GM12878 (cell line): Measurements from ENCODE around the gene SLC13A3. TPM values are rescaled to one million over a fixed set of nuclear protein-coding genes. Genes with fewer than 3 reads are reported as not detected.

Experiments used
- ATAC-seq: fragments of 200-7000 bp; cut with Tn5 transposase; 3 replicates; pipeline ENCODE4 v1.9.1; 2020; ENCODE audit warnings: mild to moderate bottlenecking, moderate library complexity
- BruUV-seq: library from RNA; stranded (reverse); fragments of 400-500 nt; replicated peaks from 2 replicates; lab custom pipeline; 2021; lab: Mats Ljungman, UMichigan
- CTCF ChIA-PET: fragments of 300-600 bp; sonication (Branson Sonifier 250); formaldehyde crosslinking; extraction: SDS; loops from one replicate; lab custom pipeline; 2021; ENCODE audit warnings: inconsistent platforms; lab: Yijun Ruan, JAX
- POLR2A ChIA-PET: fragments of 350-600 bp; formaldehyde crosslinking; extraction: SDS; loops from one replicate; lab custom pipeline; 2021; ENCODE audit warnings: inconsistent platforms; lab: Charles Lee
- RAD21 ChIA-PET: fragments of 300-600 bp; sonication (Branson Sonifier 250); formaldehyde crosslinking; loops from one replicate; lab custom pipeline; 2023; ENCODE audit warnings: antibody characterized with exemption; ENCODE audit not compliant: unreplicated experiment; lab: Charles Lee
- SMC1A ChIA-PET: fragments of 300-600 bp; sonication (Branson Sonifier 250); formaldehyde crosslinking; loops from one replicate; lab custom pipeline; 2023; ENCODE audit not compliant: unreplicated experiment, uncharacterized antibody; lab: Charles Lee
- DNase-seq: peaks from one replicate; pipeline ENCODE4 v3.0.0-alpha.2; 2011; ENCODE audit warnings: low read depth, low spot score
- FAIRE-seq: peaks from 3 replicates; lab custom pipeline; 2011; peaks lifted over from hg19 to GRCh38; lab: Jason Lieb, UNC
- H2AFZ ChIP-seq: 2 replicates; pipeline ENCODE4 v1.6.0; 2011; ENCODE audit warnings: low read depth, low read length, control low read depth; ENCODE audit not compliant: control insufficient read depth
- H3K27ac ChIP-seq: 2 replicates; pipeline ENCODE4 v1.5.1; 2011; ENCODE audit warnings: control low read depth; ENCODE audit not compliant: control insufficient read depth, insufficient read depth
- H3K27me3 ChIP-seq, 2 experiments: replicated peaks in 1 of 2; 2 replicates each; pipeline versions ENCODE4 v1.6.0 to v1.6.1; 2011; ENCODE audit warnings: low read length in 1 of 2; ENCODE audit not compliant: control insufficient read depth in 2 of 2, insufficient read depth in 2 of 2
- H3K36me3 ChIP-seq, 2 experiments: 2 replicates each; pipeline ENCODE4 v1.5.1; 2011; ENCODE audit warnings: low read length in 1 of 2; ENCODE audit not compliant: control insufficient read depth in 2 of 2, insufficient read depth in 2 of 2
- H3K4me1 ChIP-seq: 2 replicates; pipeline ENCODE4 v1.6.1; 2011; ENCODE audit warnings: mild to moderate bottlenecking, low read length, moderate library complexity, mixed read lengths; ENCODE audit not compliant: control insufficient read depth, insufficient read depth
- H3K4me2 ChIP-seq: 2 replicates; pipeline ENCODE4 v1.6.0; 2011; ENCODE audit warnings: control low read depth; ENCODE audit not compliant: control insufficient read depth, insufficient read depth
- H3K4me3 ChIP-seq: fragments of 200-600 bp; sonication (generic); 2 replicates; pipeline ENCODE4 v1.5.1; 2016
- H3K79me2 ChIP-seq: 2 replicates; pipeline ENCODE4 v1.6.0; 2011; ENCODE audit warnings: low read length; ENCODE audit not compliant: control insufficient read depth, insufficient read depth
- H3K9ac ChIP-seq: 2 replicates; pipeline ENCODE4 v1.8.0; 2011; ENCODE audit warnings: low read length, control low read depth, mixed read lengths; ENCODE audit not compliant: control insufficient read depth, insufficient read depth
- H3K9me3 ChIP-seq: replicated peaks from 3 replicates; pipeline ENCODE4 v1.5.1; 2011; ENCODE audit warnings: mild to moderate bottlenecking, low read length; ENCODE audit not compliant: control insufficient read depth, insufficient read depth
- H4K20me1 ChIP-seq: 2 replicates; pipeline ENCODE4 v1.6.0; 2011; ENCODE audit not compliant: control insufficient read depth, insufficient read depth
- DPF2 ChIP-seq: fragments of 450-650 bp; IDR thresholded peaks from 2 replicates; pipeline ENCODE4 v1.6.1; 2017; ENCODE audit warnings: mild to moderate bottlenecking
- JUNB ChIP-seq: IDR thresholded peaks from 2 replicates; pipeline ENCODE4 v1.6.1; 2016; ENCODE audit warnings: antibody characterized with exemption, mild to moderate bottlenecking
- KAT2A ChIP-seq: conservative IDR thresholded peaks from 2 replicates; pipeline ENCODE4 v1.6.1; 2011; ENCODE audit warnings: low read depth, low read length; ENCODE audit not compliant: control insufficient read depth
- KDM1A ChIP-seq: fragments of 200-600 bp; sonication (generic); IDR thresholded peaks from 2 replicates; pipeline ENCODE4 v1.6.1; 2016; ENCODE audit warnings: borderline replicate concordance
- KLF5 ChIP-seq: fragments of 450-650 bp; IDR thresholded peaks from 2 replicates; pipeline ENCODE4 v1.6.1; 2014; ENCODE audit warnings: mild to moderate bottlenecking; ENCODE audit not compliant: partially characterized antibody
- MTA2 ChIP-seq: fragments of 450-650 bp; IDR thresholded peaks from 2 replicates; pipeline ENCODE4 v1.6.1; 2016; ENCODE audit warnings: low read depth, mild to moderate bottlenecking, moderate library complexity
- MTA3 ChIP-seq: IDR thresholded peaks from 2 replicates; pipeline ENCODE4 v1.6.1; 2012; ENCODE audit warnings: low read length, inconsistent platforms, borderline replicate concordance
- MYC ChIP-seq: IDR thresholded peaks from 2 replicates; pipeline ENCODE4 v1.6.1; 2011; ENCODE audit warnings: mild to moderate bottlenecking, low read length, moderate library complexity, inconsistent platforms; ENCODE audit not compliant: insufficient read depth, insufficient replicate concordance, insufficient read length, severe bottlenecking
- REST ChIP-seq: IDR thresholded peaks from 2 replicates; pipeline ENCODE4 v1.6.1; 2012; ENCODE audit warnings: mild to moderate bottlenecking, low read depth, low read length
- SMAD1 ChIP-seq: fragments of 450-650 bp; IDR thresholded peaks from 2 replicates; pipeline ENCODE4 v1.6.1; 2018; ENCODE audit warnings: mild to moderate bottlenecking, low read depth; ENCODE audit not compliant: partially characterized antibody
- SRF ChIP-seq, 2 experiments: IDR thresholded peaks; 2 replicates each; pipeline ENCODE4 v1.6.1; 2011; ENCODE audit warnings: low read depth in 2 of 2, low read length in 2 of 2, mild to moderate bottlenecking in 1 of 2, moderate library complexity in 1 of 2
- TAF1 ChIP-seq: IDR thresholded peaks from 2 replicates; pipeline ENCODE4 v1.6.1; 2011; ENCODE audit warnings: mild to moderate bottlenecking, low read depth, low read length, borderline replicate concordance
- TCF3 ChIP-seq: IDR thresholded peaks from 2 replicates; pipeline ENCODE4 v1.6.1; 2012; ENCODE audit warnings: low read depth, mild to moderate bottlenecking, low read length, borderline replicate concordance; ENCODE audit not compliant: insufficient read depth
- ZNF622 ChIP-seq: fragments of 450-650 bp; IDR thresholded peaks from 2 replicates; pipeline ENCODE4 v1.6.1; 2017; ENCODE audit warnings: mild to moderate bottlenecking, inconsistent platforms
- WGBS: methylation state at CpG from one replicate; pipeline ENCODE4 v1.1.6; 2016; ENCODE audit warnings: low lambda C conversion rate; ENCODE audit not compliant: insufficient replicate concordance, insufficient coverage; ENCODE audit errors: missing lambda C conversion rate; 5-methylcytosine and 5-hydroxymethylcytosine counted together
- in situ Hi-C: fragments of 300-500 bp; cut with MboI; formaldehyde crosslinking; loops from 9 replicates; pipeline ENCODE4 v1.14.3; 2018; ENCODE audit warnings: mixed read lengths
- intact Hi-C: fragments of 100-400 bp; cut with micrococcal nuclease; formaldehyde crosslinking; loops from one replicate; pipeline ENCODE4 v1.14.2; 2022; ENCODE audit not compliant: unreplicated experiment
- polyA plus RNA-seq, 11 experiments: library from polyadenylated mRNA; depleted of rRNA in 4 of 11; unstranded in 6 of 11; stranded (reverse) in 5 of 11; fragments of >200 nt; fragmentation: Nextera tagmentation in 4 of 11; fragmentation: Illumina TruSeq in 1 of 11; extraction: Ambion mirVana in 4 of 11; extraction: Trizol in 1 of 11; gene quantifications; 1 replicate in 1 of 11; 2 replicates in 10 of 11; pipeline versions ENCODE4 v1.2.1 to v1.2.3, GENCODE V29; 2011 to 2016; ENCODE audit warnings: inconsistent platforms in 2 of 11, missing spikeins in 2 of 11, low read depth in 1 of 11
- total RNA-seq, 4 experiments: library from RNA; depleted of rRNA in 3 of 4; stranded (reverse); fragments of >200 nt in 3 of 4; fragmentation: Illumina TruSeq in 1 of 4; extraction: Trizol in 1 of 4; gene quantifications; 2 replicates each; pipeline versions ENCODE4 v1.2.1 to v1.2.3, GENCODE V29; 2013 to 2021
- TF ChIP-seq, protein P1 (sequence below): fragments of 450-650 bp; IDR thresholded peaks from 2 replicates; pipeline ENCODE4 v1.6.1; 2016; ENCODE audit warnings: mild to moderate bottlenecking
- TF ChIP-seq, protein P2 (sequence below): fragments of 450-650 bp; IDR thresholded peaks from 2 replicates; pipeline ENCODE4 v1.6.1; 2017; ENCODE audit warnings: mild to moderate bottlenecking, moderate library complexity

SLC13A3 gene
- total and polyA plus RNA-seq, 10 of the 15 experiments (the other 5 are each of a cell fraction or from before 2014, with no cell fraction given) = 0.03 to 0.76 (median 0.07) TPM; not detected in 4

DNA sequence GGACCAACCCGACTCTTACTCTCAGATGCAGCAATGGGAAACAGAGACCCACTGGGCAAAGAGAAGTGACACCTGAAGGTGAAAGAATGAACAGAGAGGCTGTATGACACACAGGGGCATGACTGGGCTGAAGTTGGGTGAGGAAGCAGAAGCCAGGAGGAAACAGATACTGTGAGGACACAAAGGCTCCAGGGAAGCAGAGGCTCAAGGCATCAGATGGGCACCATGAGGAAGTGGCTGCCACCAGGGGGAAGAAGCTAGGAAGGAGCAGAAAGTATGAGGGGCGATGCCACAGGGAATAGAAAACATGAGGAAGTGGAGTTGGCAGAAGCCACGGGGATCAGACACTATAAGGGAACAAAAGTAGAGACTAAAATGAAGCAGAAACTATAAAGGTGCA is 69.9 kb downstream of the SLC13A3 start:
- ATAC-seq = no peak
- Histone ChIP-seq H3K27me3 (no peaks in the 10 kb centered on the region; a peak in 1 of 4 replicates), H3K9me3 (no peaks in the 10 kb centered on the region), H4K20me1 (no peaks in the 10 kb centered on the region), H3K27ac (no peak overlapping the region), H3K4me3 (no peak overlapping the region), H3K9ac (no peak overlapping the region), H3K4me2 (no peak overlapping the region), H3K36me3 (no peaks in the 10 kb centered on the region), H3K4me1 (no peaks in the 10 kb centered on the region), H3K79me2 (no peaks in the 10 kb centered on the region), H2AFZ (no peak overlapping the region)
- ChIA-PET RAD21 (interaction anchor here (1.6 kb wide), 1 partner anchor 72 kb away, joined by 3 read pairs; no protein-coding TSS in a partner anchor), POLR2A (no interaction called here), CTCF (interaction anchor here (0.6 to 0.7 kb wide), 2 partner anchors 20 kb away, joined by 3 read pairs; no protein-coding TSS in a partner anchor), SMC1A (interaction anchor here (1.6 kb wide), 1 partner anchor 102 kb away, joined by 7 read pairs; no protein-coding TSS in a partner anchor)
- no peak for DNase-seq
- TF ChIP-seq TAF1 (no peak), JUNB (no peak), SRF (IDR thresholded peaks at IDR 0.05; ENCODE audit: low read depth in 2 of 2, low read length in 2 of 2) (no peak), MYC (no peak), KAT2A (no peak), MTA2 (no peak), KLF5 (no peak), SMAD1 (no peak), MTA3 (no peak), KDM1A (no peak), ZNF622 (no peak), DPF2 (no peak), REST (no peak), TCF3 (no peak)
- TF ChIP-seq, protein P1, sequence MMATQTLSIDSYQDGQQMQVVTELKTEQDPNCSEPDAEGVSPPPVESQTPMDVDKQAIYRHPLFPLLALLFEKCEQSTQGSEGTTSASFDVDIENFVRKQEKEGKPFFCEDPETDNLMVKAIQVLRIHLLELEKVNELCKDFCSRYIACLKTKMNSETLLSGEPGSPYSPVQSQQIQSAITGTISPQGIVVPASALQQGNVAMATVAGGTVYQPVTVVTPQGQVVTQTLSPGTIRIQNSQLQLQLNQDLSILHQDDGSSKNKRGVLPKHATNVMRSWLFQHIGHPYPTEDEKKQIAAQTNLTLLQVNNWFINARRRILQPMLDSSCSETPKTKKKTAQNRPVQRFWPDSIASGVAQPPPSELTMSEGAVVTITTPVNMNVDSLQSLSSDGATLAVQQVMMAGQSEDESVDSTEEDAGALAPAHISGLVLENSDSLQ = no peak
- TF ChIP-seq, protein P2, sequence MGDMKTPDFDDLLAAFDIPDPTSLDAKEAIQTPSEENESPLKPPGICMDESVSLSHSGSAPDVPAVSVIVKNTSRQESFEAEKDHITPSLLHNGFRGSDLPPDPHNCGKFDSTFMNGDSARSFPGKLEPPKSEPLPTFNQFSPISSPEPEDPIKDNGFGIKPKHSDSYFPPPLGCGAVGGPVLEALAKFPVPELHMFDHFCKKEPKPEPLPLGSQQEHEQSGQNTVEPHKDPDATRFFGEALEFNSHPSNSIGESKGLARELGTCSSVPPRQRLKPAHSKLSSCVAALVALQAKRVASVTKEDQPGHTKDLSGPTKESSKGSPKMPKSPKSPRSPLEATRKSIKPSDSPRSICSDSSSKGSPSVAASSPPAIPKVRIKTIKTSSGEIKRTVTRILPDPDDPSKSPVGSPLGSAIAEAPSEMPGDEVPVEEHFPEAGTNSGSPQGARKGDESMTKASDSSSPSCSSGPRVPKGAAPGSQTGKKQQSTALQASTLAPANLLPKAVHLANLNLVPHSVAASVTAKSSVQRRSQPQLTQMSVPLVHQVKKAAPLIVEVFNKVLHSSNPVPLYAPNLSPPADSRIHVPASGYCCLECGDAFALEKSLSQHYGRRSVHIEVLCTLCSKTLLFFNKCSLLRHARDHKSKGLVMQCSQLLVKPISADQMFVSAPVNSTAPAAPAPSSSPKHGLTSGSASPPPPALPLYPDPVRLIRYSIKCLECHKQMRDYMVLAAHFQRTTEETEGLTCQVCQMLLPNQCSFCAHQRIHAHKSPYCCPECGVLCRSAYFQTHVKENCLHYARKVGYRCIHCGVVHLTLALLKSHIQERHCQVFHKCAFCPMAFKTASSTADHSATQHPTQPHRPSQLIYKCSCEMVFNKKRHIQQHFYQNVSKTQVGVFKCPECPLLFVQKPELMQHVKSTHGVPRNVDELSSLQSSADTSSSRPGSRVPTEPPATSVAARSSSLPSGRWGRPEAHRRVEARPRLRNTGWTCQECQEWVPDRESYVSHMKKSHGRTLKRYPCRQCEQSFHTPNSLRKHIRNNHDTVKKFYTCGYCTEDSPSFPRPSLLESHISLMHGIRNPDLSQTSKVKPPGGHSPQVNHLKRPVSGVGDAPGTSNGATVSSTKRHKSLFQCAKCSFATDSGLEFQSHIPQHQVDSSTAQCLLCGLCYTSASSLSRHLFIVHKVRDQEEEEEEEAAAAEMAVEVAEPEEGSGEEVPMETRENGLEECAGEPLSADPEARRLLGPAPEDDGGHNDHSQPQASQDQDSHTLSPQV = no peak
- in situ Hi-C loops (no loop called here), intact Hi-C loops (no loop called here)
- FAIRE-seq = no peak
- 32% methylated on average over 3 of the region's 3 CpGs for WGBS
- BruUV-seq = no TSS peak
